ENCODE results near the gene IRS2.

IRS2 gene

GRCh38 chr13:109769921-109770320, 16.5 kb downstream of the IRS2 start:
- H3K9me3 ChIP-seq (ENCODE audit: control insufficient read depth, low read length), result no peaks in the 10 kb centered on the region
- 94 to 97% methylated on average over 5 of the region's 5 CpGs for WGBS, 2 experiments
- H3K36me3 ChIP-seq (ENCODE audit: control insufficient read depth, insufficient read depth, low read length), result no peaks in the 10 kb centered on the region
- H3K27me3 ChIP-seq (ENCODE audit: control insufficient read depth, insufficient read depth, low read length, poor library complexity, severe bottlenecking), result no peaks in the 10 kb centered on the region
- H3K27ac ChIP-seq (ENCODE audit: insufficient read depth, low read depth, low read length, poor library complexity, severe bottlenecking), result no peak overlapping the region
- no peaks in the 10 kb centered on the region for H3K4me1 ChIP-seq (ENCODE audit: control insufficient read depth, insufficient read depth, low read length)
- H3K4me3 ChIP-seq (ENCODE audit: insufficient read depth, low read depth, low read length), result no peak overlapping the region

- H3K9me3 ChIP-seq (ENCODE audit: control insufficient read depth, low read length), result no peaks in the 10 kb centered on the region
- no peaks in the 10 kb centered on the region for H3K27me3 ChIP-seq (ENCODE audit: control insufficient read depth, insufficient read depth, low read length, poor library complexity, severe bottlenecking)
- peaks cover 5% of the 10 kb centered on the region for H3K4me1 ChIP-seq (ENCODE audit: control insufficient read depth, insufficient read depth, low read length)
- 96% methylated on average over 4 of the region's 4 CpGs for WGBS, 2 experiments
- H3K27ac ChIP-seq (ENCODE audit: insufficient read depth, low read depth, low read length, poor library complexity, severe bottlenecking), result no peak overlapping the region
- no peaks in the 10 kb centered on the region for H3K36me3 ChIP-seq (ENCODE audit: control insufficient read depth, insufficient read depth, low read length)
- H3K4me3 ChIP-seq (ENCODE audit: insufficient read depth, low read depth, low read length), result no peak overlapping the region
These were observed 17.1 kb downstream of the IRS2 start for GRCh38 chr13:109769275-109769674.

- WGBS, 2 experiments, result 91 to 95% methylated on average over 10 of the region's 10 CpGs
- H3K36me3 ChIP-seq (ENCODE audit: control insufficient read depth, insufficient read depth, low read length), result no peaks in the 10 kb centered on the region
- H3K4me3 ChIP-seq (ENCODE audit: insufficient read depth, low read depth, low read length), result no peak overlapping the region
- H3K27me3 ChIP-seq (ENCODE audit: control insufficient read depth, insufficient read depth, low read length, poor library complexity, severe bottlenecking), result no peaks in the 10 kb centered on the region
- no peak overlapping the region for H3K27ac ChIP-seq (ENCODE audit: insufficient read depth, low read depth, low read length, poor library complexity, severe bottlenecking)
- H3K4me1 ChIP-seq (ENCODE audit: control insufficient read depth, insufficient read depth, low read length), result peaks cover 9% of the 10 kb centered on the region
- H3K9me3 ChIP-seq (ENCODE audit: control insufficient read depth, low read length), result no peaks in the 10 kb centered on the region
These were observed 17.8 kb downstream of the IRS2 start for GRCh38 chr13:109768616-109769015.

DNA sequence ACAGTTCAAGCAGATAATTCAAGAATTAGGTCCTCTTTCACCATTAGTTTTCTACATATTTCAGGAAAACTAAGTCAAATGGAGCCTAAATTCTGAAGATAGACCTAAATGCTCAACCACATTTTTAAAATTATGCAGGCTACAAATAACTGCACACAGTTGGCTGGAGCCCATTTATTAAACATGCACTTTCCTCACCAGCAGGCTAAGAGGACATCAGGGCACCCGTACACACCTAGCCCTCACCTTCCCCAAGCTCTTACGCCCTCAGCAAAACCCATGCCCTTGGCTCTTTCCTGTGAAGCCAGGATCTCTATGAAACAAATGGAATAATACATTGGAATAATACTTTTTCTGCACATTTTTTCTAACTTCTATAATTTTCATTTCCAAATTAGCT, 18.2 kb downstream of the IRS2 start:
- peaks cover 9% of the 10 kb centered on the region for H3K4me1 ChIP-seq (ENCODE audit: control insufficient read depth, insufficient read depth, low read length)
- 95 to 100% methylated on average over 2 of the region's 2 CpGs for WGBS, 2 experiments
- no peak overlapping the region for H3K27ac ChIP-seq (ENCODE audit: insufficient read depth, low read depth, low read length, poor library complexity, severe bottlenecking)
- H3K4me3 ChIP-seq (ENCODE audit: insufficient read depth, low read depth, low read length), result no peak overlapping the region
- no peaks in the 10 kb centered on the region for H3K36me3 ChIP-seq (ENCODE audit: control insufficient read depth, insufficient read depth, low read length)
- H3K27me3 ChIP-seq (ENCODE audit: control insufficient read depth, insufficient read depth, low read length, poor library complexity, severe bottlenecking), result no peaks in the 10 kb centered on the region
- no peaks in the 10 kb centered on the region for H3K9me3 ChIP-seq (ENCODE audit: control insufficient read depth, low read length)

- H3K4me1 ChIP-seq (ENCODE audit: control insufficient read depth, insufficient read depth, low read length), result peaks cover 9% of the 10 kb centered on the region
- no peak overlapping the region for H3K27ac ChIP-seq (ENCODE audit: insufficient read depth, low read depth, low read length, poor library complexity, severe bottlenecking)
- WGBS, 2 experiments, result 93 to 95% methylated on average over 2 to 5 of the region's 5 CpGs
- no peaks in the 10 kb centered on the region for H3K9me3 ChIP-seq (ENCODE audit: control insufficient read depth, low read length)
- H3K27me3 ChIP-seq (ENCODE audit: control insufficient read depth, insufficient read depth, low read length, poor library complexity, severe bottlenecking), result no peaks in the 10 kb centered on the region
- H3K4me3 ChIP-seq (ENCODE audit: insufficient read depth, low read depth, low read length), result no peak overlapping the region
- no peaks in the 10 kb centered on the region for H3K36me3 ChIP-seq (ENCODE audit: control insufficient read depth, insufficient read depth, low read length)
These were observed 19.4 kb downstream of the IRS2 start for GRCh38 chr13:109767023-109767422.

GRCh38 chr13:109764470-109765291, 21.7 kb downstream of the IRS2 start:
- no peaks in the 10 kb centered on the region for H3K9me3 ChIP-seq (ENCODE audit: control insufficient read depth, low read length)
- 92 to 93% methylated on average over 10 of the region's 10 CpGs for WGBS, 2 experiments
- H3K4me1 ChIP-seq (ENCODE audit: control insufficient read depth, insufficient read depth, low read length), result peaks cover 11% of the 10 kb centered on the region
- H3K4me3 ChIP-seq (ENCODE audit: insufficient read depth, low read depth, low read length), result no peak overlapping the region
- no peaks in the 10 kb centered on the region for H3K27me3 ChIP-seq (ENCODE audit: control insufficient read depth, insufficient read depth, low read length, poor library complexity, severe bottlenecking)
- H3K27ac ChIP-seq (ENCODE audit: insufficient read depth, low read depth, low read length, poor library complexity, severe bottlenecking), result no peak overlapping the region
- H3K36me3 ChIP-seq (ENCODE audit: control insufficient read depth, insufficient read depth, low read length), result no peaks in the 10 kb centered on the region

DNA sequence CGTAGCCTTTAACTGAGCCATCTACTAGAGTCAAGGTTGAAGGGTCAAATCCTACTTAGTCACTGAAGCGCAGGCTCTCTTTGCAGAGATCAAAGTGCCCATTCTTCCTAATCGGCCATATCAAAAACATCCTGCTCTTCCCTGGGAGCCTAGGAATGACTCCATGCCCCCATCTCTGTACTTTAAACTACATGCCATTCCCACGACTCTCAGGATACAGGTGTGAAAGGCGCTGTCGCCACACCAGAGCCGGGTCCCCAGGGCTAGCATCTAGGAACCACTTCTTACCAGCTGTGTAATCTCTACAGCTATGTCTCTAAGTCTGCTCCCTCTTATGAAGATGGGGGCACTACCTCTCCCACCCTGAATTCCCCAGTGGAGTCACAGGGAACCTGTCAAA, 22.3 kb downstream of the IRS2 start:
- WGBS, 2 experiments, result 81 to 83% methylated on average over 7 of the region's 7 CpGs
- no peak overlapping the region for H3K27ac ChIP-seq (ENCODE audit: insufficient read depth, low read depth, low read length, poor library complexity, severe bottlenecking)
- peaks cover 12% of the 10 kb centered on the region for H3K4me1 ChIP-seq (ENCODE audit: control insufficient read depth, insufficient read depth, low read length)
- H3K27me3 ChIP-seq (ENCODE audit: control insufficient read depth, insufficient read depth, low read length, poor library complexity, severe bottlenecking), result no peaks in the 10 kb centered on the region
- no peaks in the 10 kb centered on the region for H3K36me3 ChIP-seq (ENCODE audit: control insufficient read depth, insufficient read depth, low read length)
- H3K9me3 ChIP-seq (ENCODE audit: control insufficient read depth, low read length), result no peaks in the 10 kb centered on the region
- no peak overlapping the region for H3K4me3 ChIP-seq (ENCODE audit: insufficient read depth, low read depth, low read length)

GRCh38 chr13:109762791-109763190, 23.6 kb downstream of the IRS2 start:
- H3K27ac ChIP-seq (ENCODE audit: insufficient read depth, low read depth, low read length, poor library complexity, severe bottlenecking), result no peak overlapping the region
- WGBS, 2 experiments, result 93 to 96% methylated on average over 6 of the region's 6 CpGs
- H3K4me1 ChIP-seq (ENCODE audit: control insufficient read depth, insufficient read depth, low read length), result peaks cover 12% of the 10 kb centered on the region

GRCh38 chr13:109761695-109762094, 24.7 kb downstream of the IRS2 start:
- Histone ChIP-seq H3K36me3 (ENCODE audit: control insufficient read depth, insufficient read depth, low read length) (no peaks in the 10 kb centered on the region), H3K27me3 (ENCODE audit: control insufficient read depth, insufficient read depth, low read length, poor library complexity, severe bottlenecking) (no peaks in the 10 kb centered on the region), H3K27ac (ENCODE audit: insufficient read depth, low read depth, low read length, poor library complexity, severe bottlenecking) (no peak overlapping the region), H3K9me3 (ENCODE audit: control insufficient read depth, low read length) (no peaks in the 10 kb centered on the region), H3K4me3 (ENCODE audit: insufficient read depth, low read depth, low read length) (no peak overlapping the region), H3K4me1 (ENCODE audit: control insufficient read depth, insufficient read depth, low read length) (peaks cover 12% of the 10 kb centered on the region)
- WGBS, 2 experiments, result 67 to 100% methylated on average over 1 of the region's 1 CpG

More at GRCh38 chr13:109762791-109763190, 23.6 kb downstream of the IRS2 start:
- Histone ChIP-seq H3K36me3 (ENCODE audit: control insufficient read depth, insufficient read depth, low read length) (no peaks in the 10 kb centered on the region), H3K4me3 (ENCODE audit: insufficient read depth, low read depth, low read length) (no peak overlapping the region), H3K27me3 (ENCODE audit: control insufficient read depth, insufficient read depth, low read length, poor library complexity, severe bottlenecking) (no peaks in the 10 kb centered on the region), H3K9me3 (ENCODE audit: control insufficient read depth, low read length) (no peaks in the 10 kb centered on the region)

GRCh38 chr13:109760951-109761350, 25.4 kb downstream of the IRS2 start:
- 87% methylated on average over 7 to 8 of the region's 8 CpGs for WGBS, 2 experiments
- H3K27me3 ChIP-seq (ENCODE audit: control insufficient read depth, insufficient read depth, low read length, poor library complexity, severe bottlenecking), result no peaks in the 10 kb centered on the region
- no peak overlapping the region for H3K27ac ChIP-seq (ENCODE audit: insufficient read depth, low read depth, low read length, poor library complexity, severe bottlenecking)
- no peaks in the 10 kb centered on the region for H3K36me3 ChIP-seq (ENCODE audit: control insufficient read depth, insufficient read depth, low read length)
- H3K9me3 ChIP-seq (ENCODE audit: control insufficient read depth, low read length), result no peaks in the 10 kb centered on the region
- no peak overlapping the region for H3K4me3 ChIP-seq (ENCODE audit: insufficient read depth, low read depth, low read length)
- peaks cover 12% of the 10 kb centered on the region for H3K4me1 ChIP-seq (ENCODE audit: control insufficient read depth, insufficient read depth, low read length)

Measured in ectodermal cell (in vitro differentiated cells).